BLaER1 treated with 17β-estradiol and CSF1 and Interleukin-3, amounts not matched to agents 10 nM and 100 nM (cell line): ENCODE results near the gene TLX3.
A peak's percentile ranks its signal among the peaks of the same experiment; 100 is the strongest.

Experiments
- H3K27ac ChIP-seq, 11 experiments: shearing (Covaris generic); formaldehyde crosslinking; 2 replicates each; pipeline ENCODE4 v1.8.1; 2022
- H3K27me3 ChIP-seq, 11 experiments: shearing (Covaris generic); formaldehyde crosslinking; 2 replicates each; pipeline ENCODE4 v1.8.1; 2022
- H3K36me3 ChIP-seq, 11 experiments: shearing (Covaris generic); formaldehyde crosslinking; 2 replicates each; pipeline ENCODE4 v1.8.1; 2022
- H3K4me1 ChIP-seq, 10 experiments: shearing (Covaris generic); formaldehyde crosslinking; 2 replicates each; pipeline ENCODE4 v1.8.1; 2022
- H3K4me2 ChIP-seq, 11 experiments: shearing (Covaris generic); formaldehyde crosslinking; 2 replicates each; pipeline ENCODE4 v1.8.1; 2022
- H3K4me3 ChIP-seq, 10 experiments: shearing (Covaris generic); formaldehyde crosslinking; 2 replicates each; pipeline ENCODE4 v1.8.1; 2022
- H3K9ac ChIP-seq, 11 experiments: shearing (Covaris generic); formaldehyde crosslinking; 2 replicates each; pipeline ENCODE4 v1.8.1; 2022
- H3K9me3 ChIP-seq, 11 experiments: shearing (Covaris generic); formaldehyde crosslinking; replicated peaks in 1 of 11; 2 replicates each; pipeline ENCODE4 v1.8.1; 2022
- H4K20me1 ChIP-seq, 11 experiments: shearing (Covaris generic); formaldehyde crosslinking; 2 replicates each; pipeline ENCODE4 v1.8.1; 2022
- Cebpa-rat ChIP-seq, 11 experiments: shearing (Covaris generic); IDR thresholded peaks; 2 replicates each; pipeline ENCODE4 v1.8.1; 2022

Gene TLX3

DNA sequence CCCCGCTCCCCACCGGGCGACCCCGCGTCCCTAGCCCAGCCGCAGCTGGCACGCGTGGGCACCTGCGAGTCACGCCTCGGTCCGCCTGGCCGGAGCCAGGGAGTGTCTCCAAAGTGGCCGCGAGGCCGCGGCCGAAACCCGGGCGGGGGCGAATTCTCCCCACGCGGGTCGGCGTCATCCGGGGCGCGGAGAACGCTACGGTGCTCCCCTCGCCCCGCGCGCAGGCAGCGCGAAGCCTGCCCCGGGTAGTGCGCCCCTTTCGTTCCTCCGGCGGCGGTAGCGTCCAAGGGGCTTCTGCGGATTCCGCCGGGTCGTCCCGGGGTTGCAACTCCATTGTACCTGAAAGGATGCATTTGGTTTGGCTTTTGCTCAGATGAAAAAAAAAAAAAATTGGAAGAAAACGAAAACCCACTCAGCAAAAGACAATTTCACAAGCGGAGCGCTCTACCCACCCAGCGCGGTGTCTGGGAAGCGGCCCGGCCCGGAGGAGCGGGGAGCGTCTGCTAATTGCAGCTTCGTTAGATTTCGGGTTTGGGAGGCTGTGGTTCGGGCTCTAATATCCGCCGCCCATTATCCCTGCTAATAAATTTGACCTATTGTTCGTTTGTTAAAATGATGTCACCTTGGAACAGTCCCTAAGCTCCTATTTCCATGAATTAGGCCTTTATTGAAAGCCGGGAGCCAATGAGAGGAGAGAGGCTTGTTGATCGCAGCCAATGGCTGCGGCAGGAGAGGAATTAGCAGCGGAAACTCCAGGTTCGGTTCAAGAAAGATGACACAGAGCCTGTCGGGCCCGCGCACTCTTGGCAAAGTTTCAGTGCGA, at the start of gene TLX3:
TSS of gene TLX3 (plus strand) at position 796 of the 823 bp plus-strand sequence. CDS start 118 bp downstream, outside the sequence.
- Histone ChIP-seq H3K4me2 (no peak within 1 kb of the TSS), H3K9me3 (peaks cover 59 to 64% (median 61%) of the 10 kb centered on the region in 11 experiments), H3K4me3 (peak within 1 kb of the TSS in 1 of 10 experiments; percentile 15; a peak in 1 of 20 replicates), H3K27me3 (peaks cover 32 to 44% (median 41%) of the 10 kb centered on the region in 11 experiments), H3K27ac (no peak within 1 kb of the TSS), H3K9ac (no peak within 1 kb of the TSS), H3K4me1 (no peaks in the 10 kb centered on the region), H3K36me3 (peaks cover 0 to 7% (median 0%) of the 10 kb centered on the region in 11 experiments; a peak in 1 of 22 replicates), H4K20me1 (no peaks in the 10 kb centered on the region)
- no peak for TF ChIP-seq Cebpa-rat (IDR thresholded peaks at IDR 0.05)

DNA sequence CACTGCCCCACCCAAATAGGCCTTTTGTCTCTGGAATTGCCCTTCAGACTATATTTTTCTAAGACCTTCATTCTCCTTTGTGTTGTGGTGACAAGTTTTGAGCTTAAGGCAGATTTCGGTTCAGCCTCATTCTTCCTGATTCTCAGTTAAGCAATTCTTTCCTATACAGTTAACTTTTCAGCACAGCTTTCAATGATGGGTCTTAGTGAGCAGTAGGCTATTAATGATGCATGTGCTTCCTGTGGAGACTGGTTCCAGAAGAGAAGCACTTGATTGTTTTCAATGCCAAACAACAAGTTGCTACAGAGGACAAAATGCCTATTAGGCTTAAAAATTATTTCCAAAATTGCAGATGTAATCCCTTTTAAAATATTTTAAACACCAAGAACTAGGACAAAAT, 47.7 kb upstream of the TLX3 start:
- Histone ChIP-seq H3K9me3 (no peaks in the 10 kb centered on the region), H3K27ac (no peak overlapping the region), H3K36me3 (no peaks in the 10 kb centered on the region), H3K4me1 (peaks cover 0 to 6% (median 0%) of the 10 kb centered on the region in 10 experiments; a peak in 3 of 20 replicates), H3K27me3 (no peaks in the 10 kb centered on the region), H3K4me3 (no peak overlapping the region), H4K20me1 (no peaks in the 10 kb centered on the region), H3K4me2 (no peak overlapping the region), H3K9ac (no peak overlapping the region)
- no peak for TF ChIP-seq Cebpa-rat (IDR thresholded peaks at IDR 0.05)

DNA sequence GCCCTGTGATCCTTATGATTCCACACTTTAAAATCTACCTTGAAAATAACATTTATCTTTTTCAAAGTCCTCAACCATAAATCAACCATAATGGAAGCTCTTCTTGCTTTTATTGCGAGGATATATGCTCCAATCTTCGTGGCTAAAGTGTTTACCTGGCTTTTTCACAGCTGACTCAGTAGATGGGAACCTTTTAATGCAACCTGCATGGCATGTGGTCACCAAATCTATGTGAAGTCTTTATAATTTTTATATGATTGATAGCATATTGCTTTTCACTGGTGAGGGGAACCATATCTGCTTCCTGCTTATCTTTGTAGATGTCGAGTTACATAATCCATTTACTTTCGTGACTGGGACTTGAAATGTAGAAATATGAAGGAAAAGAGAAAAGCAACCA, 47.1 kb upstream of the TLX3 start:
- H3K27me3 ChIP-seq: no peaks in the 10 kb centered on the region
- TF ChIP-seq Cebpa-rat (IDR thresholded peaks at IDR 0.05): no peak
- H3K4me2 ChIP-seq: no peak overlapping the region
- H3K9ac ChIP-seq: no peak overlapping the region
- H4K20me1 ChIP-seq: no peaks in the 10 kb centered on the region
- H3K4me3 ChIP-seq: no peak overlapping the region
- H3K36me3 ChIP-seq: no peaks in the 10 kb centered on the region
- no peaks in the 10 kb centered on the region for H3K9me3 ChIP-seq
- H3K4me1 ChIP-seq: peaks cover 0 to 6% (median 0%) of the 10 kb centered on the region in 10 experiments; a peak in 3 of 20 replicates
- H3K27ac ChIP-seq: no peak overlapping the region

DNA sequence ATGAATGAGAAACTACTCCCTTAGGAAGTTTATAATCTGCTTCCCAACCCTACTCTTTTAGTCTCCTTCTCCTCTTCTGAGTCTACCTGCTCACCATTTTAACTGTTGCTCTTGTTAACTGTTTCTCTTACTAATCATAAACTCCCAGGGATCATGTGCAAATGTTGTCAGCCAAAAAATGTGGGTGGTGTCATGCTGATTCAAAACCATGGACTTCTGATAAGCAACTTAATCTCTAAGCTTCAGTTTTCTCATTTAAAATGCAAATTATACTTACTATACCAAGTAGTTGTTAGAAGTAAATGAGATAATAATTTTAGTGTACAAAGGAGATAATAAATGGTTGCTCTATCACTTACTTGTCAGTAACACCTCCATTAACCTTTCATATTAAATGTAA, 45.9 kb upstream of the TLX3 start:
- no peaks in the 10 kb centered on the region for H3K9me3 ChIP-seq
- no peaks in the 10 kb centered on the region for H3K27me3 ChIP-seq
- no peak overlapping the region for H3K4me3 ChIP-seq
- H3K4me2 ChIP-seq: no peak overlapping the region
- H3K4me1 ChIP-seq: peaks cover 0 to 6% (median 0%) of the 10 kb centered on the region in 10 experiments; a peak in 3 of 20 replicates
- H3K27ac ChIP-seq: no peak overlapping the region
- no peaks in the 10 kb centered on the region for H3K36me3 ChIP-seq
- TF ChIP-seq Cebpa-rat (IDR thresholded peaks at IDR 0.05): no peak
- no peak overlapping the region for H3K9ac ChIP-seq
- no peaks in the 10 kb centered on the region for H4K20me1 ChIP-seq

DNA sequence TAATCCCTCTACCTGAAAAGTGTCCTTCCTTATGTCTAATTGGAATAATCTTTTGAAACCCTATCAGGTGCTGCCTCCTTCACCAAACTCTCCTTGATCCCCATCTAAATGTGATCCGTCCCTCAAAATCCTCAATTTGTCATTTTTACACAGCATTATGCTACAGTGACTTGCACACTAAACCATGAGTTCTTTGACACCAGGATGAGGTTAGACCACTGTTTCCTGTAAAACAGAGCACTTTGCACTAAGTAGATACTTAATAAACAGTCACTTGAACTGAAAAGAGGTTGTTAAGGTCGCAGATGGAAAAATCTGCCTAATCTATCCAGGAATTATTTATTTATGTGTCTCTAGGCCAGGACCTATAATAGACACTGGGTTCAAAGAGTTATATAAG, 44.2 kb upstream of the TLX3 start:
- no peak overlapping the region for H3K27ac ChIP-seq
- peak overlapping the region in 2 of 11 experiments; percentile 10 to 34; a peak in 1 of 22 replicates for H3K4me2 ChIP-seq
- no peak overlapping the region for H3K9ac ChIP-seq
- H3K27me3 ChIP-seq: no peaks in the 10 kb centered on the region
- no peak for TF ChIP-seq Cebpa-rat (IDR thresholded peaks at IDR 0.05)
- no peaks in the 10 kb centered on the region for H4K20me1 ChIP-seq
- no peaks in the 10 kb centered on the region for H3K36me3 ChIP-seq
- no peaks in the 10 kb centered on the region for H3K9me3 ChIP-seq
- H3K4me3 ChIP-seq: no peak overlapping the region
- peaks cover 0 to 6% (median 0%) of the 10 kb centered on the region in 10 experiments; a peak in 3 of 20 replicates for H3K4me1 ChIP-seq

DNA sequence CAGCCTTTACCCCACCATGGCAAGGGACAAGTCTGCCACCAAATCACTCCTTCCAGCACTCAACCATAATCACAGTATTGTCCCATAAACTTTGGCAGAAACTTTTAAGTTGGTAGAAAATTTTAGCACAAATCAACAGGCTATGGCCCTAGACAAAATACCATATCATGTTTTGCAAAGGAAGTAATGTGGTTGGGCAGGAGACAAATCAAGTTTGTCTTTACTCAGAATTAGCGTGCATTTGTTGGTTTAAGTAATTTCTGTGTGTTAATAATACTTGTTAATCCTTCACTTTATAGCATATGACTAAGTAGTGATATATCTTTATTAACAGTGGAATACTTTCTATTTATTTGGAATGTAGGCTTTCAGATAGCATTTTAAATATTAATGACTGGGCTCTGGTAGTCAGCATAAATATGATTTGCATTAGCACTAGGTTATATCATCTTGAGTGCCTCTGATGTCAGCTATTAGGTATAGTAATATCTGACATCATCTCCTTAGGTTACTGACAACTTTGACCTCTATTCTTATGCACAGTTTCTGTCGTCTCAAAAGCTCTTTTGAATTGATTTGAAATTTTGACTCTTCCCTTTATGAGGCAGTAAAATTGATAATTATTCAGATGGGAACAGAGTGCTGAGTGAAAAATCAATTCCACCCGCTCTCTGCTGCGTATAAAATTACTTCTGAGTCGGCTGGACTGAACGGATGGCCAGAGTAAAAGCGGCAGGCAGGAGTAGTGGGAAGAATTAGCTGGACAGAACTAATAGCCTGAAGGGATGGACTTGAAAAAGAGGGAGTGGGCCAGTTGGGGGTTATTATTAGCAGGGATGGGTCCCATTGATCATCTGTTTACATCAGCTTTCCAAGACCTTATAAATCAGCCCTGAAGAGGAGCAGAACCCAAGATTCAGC, 40.1 kb upstream of the TLX3 start:
- H3K27me3 ChIP-seq: no peaks in the 10 kb centered on the region
- no peak overlapping the region for H3K4me3 ChIP-seq
- H3K4me1 ChIP-seq: peaks cover 0 to 6% (median 0%) of the 10 kb centered on the region in 10 experiments; a peak in 3 of 20 replicates
- no peak overlapping the region for H3K27ac ChIP-seq
- no peaks in the 10 kb centered on the region for H3K36me3 ChIP-seq
- no peaks in the 10 kb centered on the region for H4K20me1 ChIP-seq
- no peak for TF ChIP-seq Cebpa-rat (IDR thresholded peaks at IDR 0.05)
- peaks cover 0 to 4% (median 0%) of the 10 kb centered on the region in 11 experiments; a peak in 2 of 22 replicates for H3K9me3 ChIP-seq
- H3K4me2 ChIP-seq: no peak overlapping the region
- no peak overlapping the region for H3K9ac ChIP-seq

DNA sequence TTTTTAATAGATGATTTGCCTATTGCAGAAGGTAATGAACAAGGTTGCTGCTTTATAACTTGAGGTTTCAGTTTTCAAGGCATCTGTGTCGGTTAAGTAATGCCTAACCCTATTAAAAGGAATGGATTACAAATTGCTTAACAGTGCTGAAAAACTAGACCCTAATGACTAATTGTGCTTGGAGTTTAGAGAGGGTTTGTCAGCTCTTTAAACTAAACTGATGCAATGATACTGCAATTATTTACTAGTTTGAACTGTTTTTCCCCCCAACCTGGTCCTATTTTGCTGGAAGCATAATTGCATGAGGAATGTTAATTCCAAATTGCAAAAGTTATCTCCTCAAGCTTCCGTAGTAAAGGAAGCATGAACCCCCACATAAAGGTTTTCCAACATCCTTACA, 39.3 kb upstream of the TLX3 start:
- no peak overlapping the region for H3K4me2 ChIP-seq
- peaks cover 0 to 4% (median 0%) of the 10 kb centered on the region in 11 experiments; a peak in 2 of 22 replicates for H3K9me3 ChIP-seq
- no peaks in the 10 kb centered on the region for H3K27me3 ChIP-seq
- H3K9ac ChIP-seq: no peak overlapping the region
- no peaks in the 10 kb centered on the region for H3K36me3 ChIP-seq
- H4K20me1 ChIP-seq: no peaks in the 10 kb centered on the region
- H3K27ac ChIP-seq: no peak overlapping the region
- H3K4me3 ChIP-seq: no peak overlapping the region
- peaks cover 0 to 6% (median 0%) of the 10 kb centered on the region in 10 experiments; a peak in 3 of 20 replicates for H3K4me1 ChIP-seq
- TF ChIP-seq Cebpa-rat (IDR thresholded peaks at IDR 0.05): no peak

DNA sequence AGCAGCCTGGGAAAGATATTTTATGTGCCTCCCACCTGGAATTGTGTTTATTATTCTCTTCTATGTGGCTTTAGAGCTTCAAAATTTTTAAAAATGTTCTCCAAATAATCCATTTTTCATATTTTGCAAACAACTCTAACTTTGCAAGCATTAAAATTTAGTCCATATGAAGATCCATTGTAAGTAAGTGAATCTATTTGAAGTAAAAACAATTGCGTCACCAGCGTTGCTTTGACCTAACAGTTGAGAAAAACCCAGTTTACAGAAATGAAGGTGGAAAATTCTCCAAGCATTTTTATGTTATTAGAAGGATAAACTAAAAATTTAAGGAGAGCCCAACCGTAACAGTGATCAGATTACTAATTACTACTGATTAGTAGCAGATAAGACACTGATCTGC, 38.9 kb upstream of the TLX3 start:
- Histone ChIP-seq H3K9me3 (peaks cover 0 to 4% (median 0%) of the 10 kb centered on the region in 11 experiments; a peak in 2 of 22 replicates), H3K27me3 (no peaks in the 10 kb centered on the region), H3K27ac (no peak overlapping the region), H3K4me3 (no peak overlapping the region), H3K4me2 (no peak overlapping the region), H3K36me3 (no peaks in the 10 kb centered on the region), H3K4me1 (peaks cover 0 to 5% (median 0%) of the 10 kb centered on the region in 10 experiments; a peak in 2 of 20 replicates), H3K9ac (no peak overlapping the region), H4K20me1 (no peaks in the 10 kb centered on the region)
- no peak for TF ChIP-seq Cebpa-rat (IDR thresholded peaks at IDR 0.05)

DNA sequence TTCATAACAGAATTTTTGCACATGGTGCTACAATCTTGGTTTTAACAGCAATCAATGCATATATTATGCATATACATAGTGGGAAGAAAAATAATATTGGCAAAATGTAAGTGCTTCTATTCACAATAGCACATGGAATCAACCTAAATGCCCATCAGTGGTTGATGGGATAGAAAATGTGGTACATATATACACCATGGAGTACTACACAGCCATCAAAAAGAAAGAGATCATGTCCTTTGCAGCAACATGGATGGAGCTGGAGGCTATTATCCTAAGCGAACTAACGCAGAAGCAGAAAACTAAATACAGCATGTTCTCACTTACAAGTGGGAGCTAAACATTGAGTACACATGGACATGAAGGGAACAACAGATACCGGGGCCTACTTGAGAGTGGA, 37.2 kb upstream of the TLX3 start:
- Histone ChIP-seq H3K27ac (no peak overlapping the region), H3K9ac (no peak overlapping the region), H3K4me1 (0 out of 20 replicates have a peak, but pooled peaks cover 0 to 5% (median 0%) of the 10 kb centered on the region in 10 experiments), H3K4me3 (no peak overlapping the region), H3K9me3 (peaks cover 0 to 4% (median 0%) of the 10 kb centered on the region in 11 experiments; a peak in 2 of 22 replicates), H3K4me2 (no peak overlapping the region), H4K20me1 (no peaks in the 10 kb centered on the region), H3K36me3 (no peaks in the 10 kb centered on the region), H3K27me3 (no peaks in the 10 kb centered on the region)
- no peak for TF ChIP-seq Cebpa-rat (IDR thresholded peaks at IDR 0.05)
